ENCODE measurements around the gene CLDN15. TPM values are rescaled to one million over a fixed set of nuclear protein-coding genes. Genes with fewer than 3 reads are reported as not detected.
"Not testable (repeated sequence)": the region's sequence is repeated elsewhere in the genome, so short reads cannot be mapped to it uniquely, and the experiment has no call there.

The CLDN15 gene
- total RNA-seq, 1 experiment from 2014 or later: 6.5 TPM

DNA sequence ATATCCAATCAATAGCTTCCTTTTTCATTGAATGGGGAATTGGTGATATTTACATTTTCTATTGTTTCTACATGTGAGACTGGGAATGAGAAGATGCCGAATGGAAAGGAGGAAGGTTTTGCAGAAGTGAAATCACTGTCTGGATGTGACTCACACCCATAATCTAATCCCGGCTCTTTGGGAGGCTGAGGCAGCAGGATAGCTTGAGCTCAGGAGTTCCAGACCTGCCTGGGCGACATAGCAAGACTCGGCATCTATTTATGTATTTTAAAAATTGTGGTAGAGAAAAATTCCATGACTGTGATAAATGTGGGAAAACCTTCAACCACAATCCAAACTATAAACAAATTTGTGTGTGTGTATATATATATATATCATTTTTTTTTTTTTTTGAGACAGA is 18.2 kb upstream of the CLDN15 start:
- TF ChIP-seq, protein P1, sequence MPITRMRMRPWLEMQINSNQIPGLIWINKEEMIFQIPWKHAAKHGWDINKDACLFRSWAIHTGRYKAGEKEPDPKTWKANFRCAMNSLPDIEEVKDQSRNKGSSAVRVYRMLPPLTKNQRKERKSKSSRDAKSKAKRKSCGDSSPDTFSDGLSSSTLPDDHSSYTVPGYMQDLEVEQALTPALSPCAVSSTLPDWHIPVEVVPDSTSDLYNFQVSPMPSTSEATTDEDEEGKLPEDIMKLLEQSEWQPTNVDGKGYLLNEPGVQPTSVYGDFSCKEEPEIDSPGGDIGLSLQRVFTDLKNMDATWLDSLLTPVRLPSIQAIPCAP (CRISPR knock-in tag; IDR thresholded peaks at IDR 0.05): no peak
- TF ChIP-seq RORB (CRISPR knock-in tag; IDR thresholded peaks at IDR 0.05) (no peak), NFE2L1 (CRISPR knock-in tag; IDR thresholded peaks at IDR 0.05) (no peak), TP53 (CRISPR knock-in tag; IDR thresholded peaks at IDR 0.05) (no peak), GRHL2 (CRISPR knock-in tag; IDR thresholded peaks at IDR 0.05; ENCODE audit: insufficient replicate concordance, severe bottlenecking) (no peak), OVOL2 (CRISPR knock-in tag; IDR thresholded peaks at IDR 0.05; ENCODE audit: borderline replicate concordance) (no peak)
- TF ChIP-seq, protein P2, sequence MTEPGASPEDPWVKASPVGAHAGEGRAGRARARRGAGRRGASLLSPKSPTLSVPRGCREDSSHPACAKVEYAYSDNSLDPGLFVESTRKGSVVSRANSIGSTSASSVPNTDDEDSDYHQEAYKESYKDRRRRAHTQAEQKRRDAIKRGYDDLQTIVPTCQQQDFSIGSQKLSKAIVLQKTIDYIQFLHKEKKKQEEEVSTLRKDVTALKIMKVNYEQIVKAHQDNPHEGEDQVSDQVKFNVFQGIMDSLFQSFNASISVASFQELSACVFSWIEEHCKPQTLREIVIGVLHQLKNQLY (CRISPR knock-in tag; IDR thresholded peaks at IDR 0.05): no peak
- TF ChIP-seq, protein P3, sequence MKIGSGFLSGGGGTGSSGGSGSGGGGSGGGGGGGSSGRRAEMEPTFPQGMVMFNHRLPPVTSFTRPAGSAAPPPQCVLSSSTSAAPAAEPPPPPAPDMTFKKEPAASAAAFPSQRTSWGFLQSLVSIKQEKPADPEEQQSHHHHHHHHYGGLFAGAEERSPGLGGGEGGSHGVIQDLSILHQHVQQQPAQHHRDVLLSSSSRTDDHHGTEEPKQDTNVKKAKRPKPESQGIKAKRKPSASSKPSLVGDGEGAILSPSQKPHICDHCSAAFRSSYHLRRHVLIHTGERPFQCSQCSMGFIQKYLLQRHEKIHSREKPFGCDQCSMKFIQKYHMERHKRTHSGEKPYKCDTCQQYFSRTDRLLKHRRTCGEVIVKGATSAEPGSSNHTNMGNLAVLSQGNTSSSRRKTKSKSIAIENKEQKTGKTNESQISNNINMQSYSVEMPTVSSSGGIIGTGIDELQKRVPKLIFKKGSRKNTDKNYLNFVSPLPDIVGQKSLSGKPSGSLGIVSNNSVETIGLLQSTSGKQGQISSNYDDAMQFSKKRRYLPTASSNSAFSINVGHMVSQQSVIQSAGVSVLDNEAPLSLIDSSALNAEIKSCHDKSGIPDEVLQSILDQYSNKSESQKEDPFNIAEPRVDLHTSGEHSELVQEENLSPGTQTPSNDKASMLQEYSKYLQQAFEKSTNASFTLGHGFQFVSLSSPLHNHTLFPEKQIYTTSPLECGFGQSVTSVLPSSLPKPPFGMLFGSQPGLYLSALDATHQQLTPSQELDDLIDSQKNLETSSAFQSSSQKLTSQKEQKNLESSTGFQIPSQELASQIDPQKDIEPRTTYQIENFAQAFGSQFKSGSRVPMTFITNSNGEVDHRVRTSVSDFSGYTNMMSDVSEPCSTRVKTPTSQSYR (CRISPR knock-in tag; IDR thresholded peaks at IDR 0.05): no peak
- TF ChIP-seq, protein P4, sequence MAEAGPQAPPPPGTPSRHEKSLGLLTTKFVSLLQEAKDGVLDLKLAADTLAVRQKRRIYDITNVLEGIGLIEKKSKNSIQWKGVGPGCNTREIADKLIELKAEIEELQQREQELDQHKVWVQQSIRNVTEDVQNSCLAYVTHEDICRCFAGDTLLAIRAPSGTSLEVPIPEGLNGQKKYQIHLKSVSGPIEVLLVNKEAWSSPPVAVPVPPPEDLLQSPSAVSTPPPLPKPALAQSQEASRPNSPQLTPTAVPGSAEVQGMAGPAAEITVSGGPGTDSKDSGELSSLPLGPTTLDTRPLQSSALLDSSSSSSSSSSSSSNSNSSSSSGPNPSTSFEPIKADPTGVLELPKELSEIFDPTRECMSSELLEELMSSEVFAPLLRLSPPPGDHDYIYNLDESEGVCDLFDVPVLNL (CRISPR knock-in tag; IDR thresholded peaks at IDR 0.05; ENCODE audit: borderline replicate concordance, low read depth): no peak
- CTCF ChIA-PET: interaction anchor here (1.4 to 2.7 kb wide), 2 partner anchors 11 to 63 kb away, joined by 3 to 11 read pairs; partner anchors contain the start of gene FIS1
- POLR2A ChIA-PET: interaction anchor here (0.7 kb wide), 1 partner anchor 468 kb away, joined by 4 read pairs; no protein-coding TSS in a partner anchor
- no peaks in the 10 kb centered on the region; the same call in 1 of the 2 replicates for H3K27me3 Mint-ChIP-seq (ENCODE audit: low read depth)
- no peaks in the 10 kb centered on the region for H3K9me3 Mint-ChIP-seq
- no peak overlapping the region; the same call in 1 of the 2 replicates for H3K27ac Mint-ChIP-seq
- H3K4me1 Mint-ChIP-seq: peaks cover 12% of the 10 kb centered on the region
- no peak for DNase-seq (ENCODE audit: low spot score)
- no peak overlapping the region for H3K4me3 Mint-ChIP-seq
- H3K36me3 Mint-ChIP-seq: peaks cover 4% of the 10 kb centered on the region
- ATAC-seq: no peak

DNA sequence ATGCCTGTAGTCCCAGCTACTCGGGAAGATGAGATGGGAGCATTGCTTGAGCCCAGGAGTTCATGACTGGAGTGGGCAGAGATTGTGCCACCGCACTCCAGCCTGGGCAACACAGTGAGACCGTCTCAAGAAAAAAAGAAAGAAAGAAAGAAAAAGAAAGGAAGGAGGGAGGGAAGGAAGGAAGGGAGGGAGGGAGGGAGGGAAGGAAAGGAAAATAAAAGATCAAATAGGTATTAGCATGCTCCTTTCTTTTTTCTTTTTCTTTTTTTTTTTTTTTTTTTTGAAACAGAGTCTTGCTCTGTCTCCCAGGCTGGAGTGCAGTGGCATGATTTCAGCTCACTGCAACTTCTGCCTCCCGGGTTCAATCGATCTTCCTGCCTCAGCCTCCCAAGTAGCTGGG is 15.6 kb upstream of the CLDN15 start:
- CTCF ChIA-PET: interaction anchor here (0.7 to 1.9 kb wide), 2 partner anchors 61 to 79 kb away, joined by 6 to 10 read pairs; no protein-coding TSS in a partner anchor
- peaks cover 14% of the 10 kb centered on the region for H3K4me1 Mint-ChIP-seq
- H3K9me3 Mint-ChIP-seq; H3K36me3 Mint-ChIP-seq; POLR2A ChIA-PET; DNase-seq (ENCODE audit: low spot score); ATAC-seq; H3K27ac Mint-ChIP-seq; H3K27me3 Mint-ChIP-seq (ENCODE audit: low read depth): not testable (repeated sequence)
- peak overlapping the region; percentile 100; the same call in 1 of the 2 replicates for H3K4me3 Mint-ChIP-seq

DNA sequence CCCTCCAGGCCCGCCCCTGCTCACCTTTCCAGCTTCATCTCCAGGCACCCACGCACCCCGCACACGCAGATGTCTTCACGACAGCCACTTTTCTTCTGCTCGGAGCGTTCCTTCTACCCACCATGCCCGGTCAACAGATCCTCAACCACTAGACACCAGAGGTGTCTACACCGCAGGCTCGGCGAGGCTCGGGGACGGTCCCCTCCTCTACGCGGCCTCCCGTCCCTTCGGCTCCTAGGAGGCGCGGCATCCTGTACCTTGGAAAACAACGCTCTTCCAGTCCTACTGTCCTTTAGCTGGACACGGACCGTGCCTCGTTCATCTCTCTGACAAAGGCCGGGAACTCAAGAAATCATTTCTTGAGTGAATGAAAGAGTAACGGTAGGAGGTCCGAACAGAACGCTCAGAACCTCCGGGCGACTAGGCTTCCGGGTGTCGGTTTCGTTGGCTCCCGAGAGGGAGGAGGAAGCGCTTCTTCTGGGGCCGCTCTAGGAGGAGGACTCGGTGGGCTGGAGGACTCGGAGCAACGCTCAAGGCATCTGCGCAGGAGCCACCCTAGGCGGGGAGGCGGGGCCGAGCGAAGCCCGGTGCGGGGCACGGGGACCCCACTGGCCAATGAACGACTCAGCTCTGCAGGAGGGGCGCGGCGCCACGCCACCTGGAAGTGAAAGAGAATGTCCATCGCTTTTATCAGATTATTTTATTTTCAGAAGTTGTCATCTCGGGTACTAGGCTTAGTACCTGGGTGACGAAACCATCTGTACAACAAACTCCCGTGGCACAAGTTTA is 14.5 kb upstream of the CLDN15 start:
- peak; percentile 99 for DNase-seq (ENCODE audit: low spot score)
- H3K27ac Mint-ChIP-seq: peak overlapping the region; percentile 97
- no peaks in the 10 kb centered on the region; the same call in 1 of the 2 replicates for H3K27me3 Mint-ChIP-seq (ENCODE audit: low read depth)
- H3K4me1 Mint-ChIP-seq: peaks cover 15% of the 10 kb centered on the region
- CTCF ChIA-PET: interaction anchor here (0.6 to 1.9 kb wide), 13 partner anchors 8 to 151 kb away, joined by 3 to 12 read pairs (median 6); partner anchors contain the start of genes PLOD3 and ZNHIT1
- H3K36me3 Mint-ChIP-seq: peaks cover 14% of the 10 kb centered on the region
- H3K9me3 Mint-ChIP-seq: no peaks in the 10 kb centered on the region
- ATAC-seq: peak; percentile 100
- peak overlapping the region; percentile 100 for H3K4me3 Mint-ChIP-seq
- POLR2A ChIA-PET: interaction anchor here (0.5 to 0.7 kb wide), 3 partner anchors 35 to 272 kb away, joined by 3 to 4 read pairs (median 3); no protein-coding TSS in a partner anchor
- TF ChIP-seq SP1 (CRISPR knock-in tag; conservative IDR thresholded peaks at IDR 0.05) (0 out of 2 replicates have a peak, but pooled peaks have one; percentile 22), TEAD1 (CRISPR knock-in tag; IDR thresholded peaks at IDR 0.05) (0 out of 2 replicates have a peak, but pooled peaks have one; percentile 11), GABPB1 (CRISPR knock-in tag; IDR thresholded peaks at IDR 0.05) (0 out of 2 replicates have a peak, but pooled peaks have one; percentile 37), TP53 (CRISPR knock-in tag; IDR thresholded peaks at IDR 0.05) (no peak), ELF4 (CRISPR knock-in tag; IDR thresholded peaks at IDR 0.05; ENCODE audit: low read depth) (no peak), ETV6 (CRISPR knock-in tag; IDR thresholded peaks at IDR 0.05) (peak; percentile 63)
- TF ChIP-seq, protein P5, sequence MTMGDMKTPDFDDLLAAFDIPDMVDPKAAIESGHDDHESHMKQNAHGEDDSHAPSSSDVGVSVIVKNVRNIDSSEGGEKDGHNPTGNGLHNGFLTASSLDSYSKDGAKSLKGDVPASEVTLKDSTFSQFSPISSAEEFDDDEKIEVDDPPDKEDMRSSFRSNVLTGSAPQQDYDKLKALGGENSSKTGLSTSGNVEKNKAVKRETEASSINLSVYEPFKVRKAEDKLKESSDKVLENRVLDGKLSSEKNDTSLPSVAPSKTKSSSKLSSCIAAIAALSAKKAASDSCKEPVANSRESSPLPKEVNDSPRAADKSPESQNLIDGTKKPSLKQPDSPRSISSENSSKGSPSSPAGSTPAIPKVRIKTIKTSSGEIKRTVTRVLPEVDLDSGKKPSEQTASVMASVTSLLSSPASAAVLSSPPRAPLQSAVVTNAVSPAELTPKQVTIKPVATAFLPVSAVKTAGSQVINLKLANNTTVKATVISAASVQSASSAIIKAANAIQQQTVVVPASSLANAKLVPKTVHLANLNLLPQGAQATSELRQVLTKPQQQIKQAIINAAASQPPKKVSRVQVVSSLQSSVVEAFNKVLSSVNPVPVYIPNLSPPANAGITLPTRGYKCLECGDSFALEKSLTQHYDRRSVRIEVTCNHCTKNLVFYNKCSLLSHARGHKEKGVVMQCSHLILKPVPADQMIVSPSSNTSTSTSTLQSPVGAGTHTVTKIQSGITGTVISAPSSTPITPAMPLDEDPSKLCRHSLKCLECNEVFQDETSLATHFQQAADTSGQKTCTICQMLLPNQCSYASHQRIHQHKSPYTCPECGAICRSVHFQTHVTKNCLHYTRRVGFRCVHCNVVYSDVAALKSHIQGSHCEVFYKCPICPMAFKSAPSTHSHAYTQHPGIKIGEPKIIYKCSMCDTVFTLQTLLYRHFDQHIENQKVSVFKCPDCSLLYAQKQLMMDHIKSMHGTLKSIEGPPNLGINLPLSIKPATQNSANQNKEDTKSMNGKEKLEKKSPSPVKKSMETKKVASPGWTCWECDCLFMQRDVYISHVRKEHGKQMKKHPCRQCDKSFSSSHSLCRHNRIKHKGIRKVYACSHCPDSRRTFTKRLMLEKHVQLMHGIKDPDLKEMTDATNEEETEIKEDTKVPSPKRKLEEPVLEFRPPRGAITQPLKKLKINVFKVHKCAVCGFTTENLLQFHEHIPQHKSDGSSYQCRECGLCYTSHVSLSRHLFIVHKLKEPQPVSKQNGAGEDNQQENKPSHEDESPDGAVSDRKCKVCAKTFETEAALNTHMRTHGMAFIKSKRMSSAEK (CRISPR knock-in tag; IDR thresholded peaks at IDR 0.05; ENCODE audit: borderline replicate concordance): no peak
- TF ChIP-seq, protein P2 (CRISPR knock-in tag; IDR thresholded peaks at IDR 0.05): no peak
- TF ChIP-seq, protein P6, sequence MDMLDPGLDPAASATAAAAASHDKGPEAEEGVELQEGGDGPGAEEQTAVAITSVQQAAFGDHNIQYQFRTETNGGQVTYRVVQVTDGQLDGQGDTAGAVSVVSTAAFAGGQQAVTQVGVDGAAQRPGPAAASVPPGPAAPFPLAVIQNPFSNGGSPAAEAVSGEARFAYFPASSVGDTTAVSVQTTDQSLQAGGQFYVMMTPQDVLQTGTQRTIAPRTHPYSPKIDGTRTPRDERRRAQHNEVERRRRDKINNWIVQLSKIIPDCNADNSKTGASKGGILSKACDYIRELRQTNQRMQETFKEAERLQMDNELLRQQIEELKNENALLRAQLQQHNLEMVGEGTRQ (CRISPR knock-in tag; IDR thresholded peaks at IDR 0.05): peak; percentile 90
- TF ChIP-seq, protein P7, sequence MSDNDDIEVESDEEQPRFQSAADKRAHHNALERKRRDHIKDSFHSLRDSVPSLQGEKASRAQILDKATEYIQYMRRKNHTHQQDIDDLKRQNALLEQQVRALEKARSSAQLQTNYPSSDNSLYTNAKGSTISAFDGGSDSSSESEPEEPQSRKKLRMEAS (CRISPR knock-in tag; IDR thresholded peaks at IDR 0.05): peak; percentile 64; the same call in 1 of the 2 replicates

Measured in WTC11 (cell line).